MM.1S (cell line): Measurements from ENCODE around the gene SERP2.

ENCODE experiments used
- DNase-seq: peaks from one replicate; pipeline ENCODE4 v3.0.0-alpha.2; 2015
- H2AFZ ChIP-seq: fragments of 300-600 bp; sonication (generic); 2 replicates; pipeline ENCODE4 v1.6.0; 2016; ENCODE audit warnings: antibody characterized with exemption, low read length
- H3F3A ChIP-seq: fragments of 300-600 bp; sonication (generic); 2 replicates; pipeline ENCODE4 v1.6.1; 2016; ENCODE audit warnings: mild to moderate bottlenecking, antibody characterized with exemption, low read length, moderate library complexity, mixed read lengths; ENCODE audit not compliant: insufficient read depth
- H3K27ac ChIP-seq: fragments of 300-600 bp; sonication (generic); 2 replicates; pipeline ENCODE4 v1.5.1; 2016; ENCODE audit warnings: mild to moderate bottlenecking, low read length
- H3K27me3 ChIP-seq: fragments of 300-600 bp; sonication (generic); replicated peaks from 2 replicates; pipeline ENCODE4 v1.6.0; 2016; ENCODE audit warnings: low read length; ENCODE audit not compliant: insufficient read depth
- H3K36me3 ChIP-seq: fragments of 300-600 bp; sonication (generic); replicated peaks from 2 replicates; pipeline ENCODE4 v1.6.1; 2016; ENCODE audit warnings: mild to moderate bottlenecking, low read length, mixed read lengths; ENCODE audit not compliant: insufficient read depth
- H3K4me1 ChIP-seq: fragments of 300-600 bp; sonication (generic); 2 replicates; pipeline ENCODE4 v1.6.1; 2016; ENCODE audit warnings: low read length, mixed read lengths
- H3K4me2 ChIP-seq: fragments of 300-600 bp; sonication (generic); 2 replicates; pipeline ENCODE4 v1.6.0; 2016; ENCODE audit warnings: low read depth, low read length
- H3K4me3 ChIP-seq: fragments of 300-600 bp; sonication (generic); 2 replicates; pipeline ENCODE4 v1.5.1; 2016; ENCODE audit warnings: low read length, mixed read lengths
- H3K79me2 ChIP-seq: fragments of 300-600 bp; sonication (generic); 2 replicates; pipeline ENCODE4 v1.6.1; 2016; ENCODE audit warnings: mixed run types, low read length, mixed read lengths
- H3K9ac ChIP-seq: fragments of 300-600 bp; sonication (generic); 2 replicates; pipeline ENCODE4 v1.6.1; 2016; ENCODE audit warnings: low read length, mixed read lengths
- H3K9me2 ChIP-seq: fragments of 300-600 bp; sonication (generic); replicated peaks from 2 replicates; pipeline ENCODE4 v1.6.1; 2016; ENCODE audit warnings: mild to moderate bottlenecking, low read length, mixed read lengths; ENCODE audit not compliant: insufficient read depth
- H3K9me3 ChIP-seq: fragments of 300-600 bp; sonication (generic); replicated peaks from 2 replicates; pipeline ENCODE4 v1.6.1; 2016; ENCODE audit warnings: mild to moderate bottlenecking, low read length, mixed read lengths; ENCODE audit not compliant: insufficient read depth
- H4K20me1 ChIP-seq: fragments of 300-600 bp; sonication (generic); 2 replicates; pipeline ENCODE4 v1.6.1; 2016; ENCODE audit warnings: mild to moderate bottlenecking, low read length, moderate library complexity, mixed read lengths; ENCODE audit not compliant: insufficient read depth
- EZH2 ChIP-seq: fragments of 300-600 bp; sonication (generic); optimal IDR thresholded peaks from 2 replicates; pipeline ENCODE3; 2017; ENCODE audit warnings: low read depth, mild to moderate bottlenecking, antibody characterized with exemption, low read length, mixed read lengths
- EZH2phosphoT487 ChIP-seq: fragments of 300-600 bp; sonication (generic); IDR thresholded peaks from 2 replicates; pipeline ENCODE4 v1.6.1; 2018; ENCODE audit warnings: antibody characterized with exemption, low read length
- TF ChIP-seq, protein P1 (sequence below): fragments of 300-600 bp; sonication (generic); IDR thresholded peaks from 2 replicates; pipeline ENCODE4 v1.5.1; 2016; ENCODE audit warnings: antibody characterized with exemption, low read length, mixed read lengths

The SERP2 gene

GRCh38 chr13:44374348-44374712, 706 bp downstream of the SERP2 start:
- Histone ChIP-seq H3K27me3 (no peaks in the 10 kb centered on the region), H3K27ac (no peak overlapping the region), H3K79me2 (no peaks in the 10 kb centered on the region), H3K9me2 (no peaks in the 10 kb centered on the region), H4K20me1 (no peaks in the 10 kb centered on the region), H3K4me3 (no peak overlapping the region), H3K4me2 (no peak overlapping the region), H2AFZ (no peak overlapping the region), H3F3A (no peaks in the 10 kb centered on the region), H3K9ac (no peak overlapping the region), H3K36me3 (no peaks in the 10 kb centered on the region), H3K4me1 (no peaks in the 10 kb centered on the region), H3K9me3 (no peaks in the 10 kb centered on the region)
- DNase-seq = no peak
- TF ChIP-seq EZH2phosphoT487 (no peak), EZH2 (no peak)
- TF ChIP-seq, protein P1, sequence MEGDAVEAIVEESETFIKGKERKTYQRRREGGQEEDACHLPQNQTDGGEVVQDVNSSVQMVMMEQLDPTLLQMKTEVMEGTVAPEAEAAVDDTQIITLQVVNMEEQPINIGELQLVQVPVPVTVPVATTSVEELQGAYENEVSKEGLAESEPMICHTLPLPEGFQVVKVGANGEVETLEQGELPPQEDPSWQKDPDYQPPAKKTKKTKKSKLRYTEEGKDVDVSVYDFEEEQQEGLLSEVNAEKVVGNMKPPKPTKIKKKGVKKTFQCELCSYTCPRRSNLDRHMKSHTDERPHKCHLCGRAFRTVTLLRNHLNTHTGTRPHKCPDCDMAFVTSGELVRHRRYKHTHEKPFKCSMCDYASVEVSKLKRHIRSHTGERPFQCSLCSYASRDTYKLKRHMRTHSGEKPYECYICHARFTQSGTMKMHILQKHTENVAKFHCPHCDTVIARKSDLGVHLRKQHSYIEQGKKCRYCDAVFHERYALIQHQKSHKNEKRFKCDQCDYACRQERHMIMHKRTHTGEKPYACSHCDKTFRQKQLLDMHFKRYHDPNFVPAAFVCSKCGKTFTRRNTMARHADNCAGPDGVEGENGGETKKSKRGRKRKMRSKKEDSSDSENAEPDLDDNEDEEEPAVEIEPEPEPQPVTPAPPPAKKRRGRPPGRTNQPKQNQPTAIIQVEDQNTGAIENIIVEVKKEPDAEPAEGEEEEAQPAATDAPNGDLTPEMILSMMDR = no peak

- Histone ChIP-seq H3K9me2 (no peaks in the 10 kb centered on the region), H3K4me1 (no peaks in the 10 kb centered on the region), H4K20me1 (no peaks in the 10 kb centered on the region), H3F3A (no peaks in the 10 kb centered on the region), H3K27ac (no peak overlapping the region), H3K9me3 (no peaks in the 10 kb centered on the region), H2AFZ (no peak overlapping the region), H3K36me3 (no peaks in the 10 kb centered on the region), H3K4me2 (no peak overlapping the region), H3K27me3 (no peaks in the 10 kb centered on the region), H3K79me2 (no peaks in the 10 kb centered on the region), H3K9ac (no peak overlapping the region), H3K4me3 (no peak overlapping the region)
- TF ChIP-seq, protein P1 = no peak
- no peak for TF ChIP-seq EZH2phosphoT487
- no peak for TF ChIP-seq EZH2
- DNase-seq = no peak
Observed at GRCh38 chr13:44378277-44378676, 4.7 kb downstream of the SERP2 start.

DNA sequence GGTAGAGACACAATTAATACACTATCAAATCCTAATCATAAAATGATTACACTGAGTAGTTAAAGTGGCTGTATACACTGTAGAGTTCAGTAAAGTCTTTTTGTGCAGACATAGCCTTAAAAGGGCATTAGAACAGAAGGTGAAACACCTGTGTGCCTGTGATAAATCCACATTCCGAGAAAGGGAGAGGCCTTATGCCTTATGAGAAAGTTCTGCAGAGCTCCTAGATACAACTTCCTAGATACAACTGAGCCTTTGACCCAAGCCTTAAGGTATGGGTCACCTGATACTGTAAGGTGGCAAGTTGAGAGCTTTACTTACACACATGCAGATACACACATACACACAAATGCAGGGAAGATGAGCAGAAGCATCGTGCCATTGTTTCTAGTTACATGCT, 6.3 kb downstream of the SERP2 start:
- no peak overlapping the region for H3K4me3 ChIP-seq
- no peaks in the 10 kb centered on the region for H4K20me1 ChIP-seq
- no peak overlapping the region for H3K27ac ChIP-seq
- H3K9me3 ChIP-seq = no peaks in the 10 kb centered on the region
- H3K9me2 ChIP-seq = no peaks in the 10 kb centered on the region
- H3F3A ChIP-seq = no peaks in the 10 kb centered on the region
- no peak overlapping the region for H3K9ac ChIP-seq
- H3K79me2 ChIP-seq = no peaks in the 10 kb centered on the region
- H3K4me2 ChIP-seq = no peak overlapping the region
- no peaks in the 10 kb centered on the region for H3K4me1 ChIP-seq
- TF ChIP-seq EZH2 = no peak
- TF ChIP-seq, protein P1 = no peak
- TF ChIP-seq EZH2phosphoT487 = no peak
- H2AFZ ChIP-seq = no peak overlapping the region
- DNase-seq = no peak
- no peaks in the 10 kb centered on the region for H3K27me3 ChIP-seq
- H3K36me3 ChIP-seq = no peaks in the 10 kb centered on the region
